Loucy (cell line): ENCODE results near the gene SNX20.

Source experiments
- EZH2phosphoT487 ChIP-seq: fragments of 200-600 bp; IDR thresholded peaks from 2 replicates; pipeline ENCODE4 v1.6.1; 2018; ENCODE audit warnings: antibody characterized with exemption, mild to moderate bottlenecking, moderate library complexity, borderline replicate concordance
- TF ChIP-seq, protein P1 (sequence below): fragments of 200-600 bp; sonication (generic); conservative IDR thresholded peaks from 2 replicates; pipeline ENCODE4 v1.5.1; 2014; ENCODE audit warnings: mild to moderate bottlenecking, antibody characterized with exemption, low read length

- TF ChIP-seq, protein P1, sequence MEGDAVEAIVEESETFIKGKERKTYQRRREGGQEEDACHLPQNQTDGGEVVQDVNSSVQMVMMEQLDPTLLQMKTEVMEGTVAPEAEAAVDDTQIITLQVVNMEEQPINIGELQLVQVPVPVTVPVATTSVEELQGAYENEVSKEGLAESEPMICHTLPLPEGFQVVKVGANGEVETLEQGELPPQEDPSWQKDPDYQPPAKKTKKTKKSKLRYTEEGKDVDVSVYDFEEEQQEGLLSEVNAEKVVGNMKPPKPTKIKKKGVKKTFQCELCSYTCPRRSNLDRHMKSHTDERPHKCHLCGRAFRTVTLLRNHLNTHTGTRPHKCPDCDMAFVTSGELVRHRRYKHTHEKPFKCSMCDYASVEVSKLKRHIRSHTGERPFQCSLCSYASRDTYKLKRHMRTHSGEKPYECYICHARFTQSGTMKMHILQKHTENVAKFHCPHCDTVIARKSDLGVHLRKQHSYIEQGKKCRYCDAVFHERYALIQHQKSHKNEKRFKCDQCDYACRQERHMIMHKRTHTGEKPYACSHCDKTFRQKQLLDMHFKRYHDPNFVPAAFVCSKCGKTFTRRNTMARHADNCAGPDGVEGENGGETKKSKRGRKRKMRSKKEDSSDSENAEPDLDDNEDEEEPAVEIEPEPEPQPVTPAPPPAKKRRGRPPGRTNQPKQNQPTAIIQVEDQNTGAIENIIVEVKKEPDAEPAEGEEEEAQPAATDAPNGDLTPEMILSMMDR: no peak
- no peak for TF ChIP-seq EZH2phosphoT487
Observed at GRCh38 chr16:50638816-50639670, 42.1 kb downstream of the SNX20 start.
